Measurements from ENCODE around the gene EVA1B.

Gene EVA1B

DNA sequence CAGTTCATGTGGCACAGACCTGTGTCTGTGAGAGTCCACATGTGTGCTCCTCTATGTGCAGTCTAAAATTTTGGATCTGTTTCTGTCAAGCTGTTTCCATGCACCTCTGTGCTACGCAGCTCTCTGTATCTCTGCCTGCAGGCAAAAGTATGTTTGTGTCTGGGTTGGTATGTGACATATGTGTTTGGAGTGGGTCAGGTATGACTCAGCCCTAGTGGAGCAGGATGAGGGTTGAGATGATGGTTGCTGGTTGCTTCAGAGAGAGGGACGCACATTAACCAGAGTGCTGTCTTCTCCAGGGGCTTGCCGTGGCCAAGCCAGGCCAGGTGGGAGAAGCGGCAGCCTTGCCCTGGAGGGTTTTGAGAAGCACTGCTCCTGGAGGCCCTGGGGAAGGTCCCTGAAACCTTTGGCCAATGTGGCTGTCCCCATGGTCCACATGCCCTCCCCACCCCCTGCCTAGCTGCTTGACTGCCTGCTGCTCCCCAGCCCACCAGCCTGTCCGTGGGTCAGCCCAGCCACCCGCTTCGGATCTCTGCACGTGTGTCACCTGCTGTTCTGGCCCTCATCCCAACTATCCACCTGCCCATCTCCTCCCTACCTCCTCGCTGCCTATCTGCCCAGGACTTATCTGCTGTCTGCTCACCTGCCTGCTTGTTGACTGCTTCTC is 4.1 kb upstream of the EVA1B start:
- no peak for DNase-seq (ENCODE audit: low spot score)
- in situ Hi-C loops (cut with MboI; ENCODE audit: low pct_unique_long_range_greater_than_20kb, low sequenced_read_pairs, unreplicated experiment) = no loop called here
- TF ChIP-seq, protein P1, sequence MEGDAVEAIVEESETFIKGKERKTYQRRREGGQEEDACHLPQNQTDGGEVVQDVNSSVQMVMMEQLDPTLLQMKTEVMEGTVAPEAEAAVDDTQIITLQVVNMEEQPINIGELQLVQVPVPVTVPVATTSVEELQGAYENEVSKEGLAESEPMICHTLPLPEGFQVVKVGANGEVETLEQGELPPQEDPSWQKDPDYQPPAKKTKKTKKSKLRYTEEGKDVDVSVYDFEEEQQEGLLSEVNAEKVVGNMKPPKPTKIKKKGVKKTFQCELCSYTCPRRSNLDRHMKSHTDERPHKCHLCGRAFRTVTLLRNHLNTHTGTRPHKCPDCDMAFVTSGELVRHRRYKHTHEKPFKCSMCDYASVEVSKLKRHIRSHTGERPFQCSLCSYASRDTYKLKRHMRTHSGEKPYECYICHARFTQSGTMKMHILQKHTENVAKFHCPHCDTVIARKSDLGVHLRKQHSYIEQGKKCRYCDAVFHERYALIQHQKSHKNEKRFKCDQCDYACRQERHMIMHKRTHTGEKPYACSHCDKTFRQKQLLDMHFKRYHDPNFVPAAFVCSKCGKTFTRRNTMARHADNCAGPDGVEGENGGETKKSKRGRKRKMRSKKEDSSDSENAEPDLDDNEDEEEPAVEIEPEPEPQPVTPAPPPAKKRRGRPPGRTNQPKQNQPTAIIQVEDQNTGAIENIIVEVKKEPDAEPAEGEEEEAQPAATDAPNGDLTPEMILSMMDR (IDR thresholded peaks at IDR 0.05; ENCODE audit: extremely low read depth, insufficient read depth, missing control alignments) = no peak

DNA sequence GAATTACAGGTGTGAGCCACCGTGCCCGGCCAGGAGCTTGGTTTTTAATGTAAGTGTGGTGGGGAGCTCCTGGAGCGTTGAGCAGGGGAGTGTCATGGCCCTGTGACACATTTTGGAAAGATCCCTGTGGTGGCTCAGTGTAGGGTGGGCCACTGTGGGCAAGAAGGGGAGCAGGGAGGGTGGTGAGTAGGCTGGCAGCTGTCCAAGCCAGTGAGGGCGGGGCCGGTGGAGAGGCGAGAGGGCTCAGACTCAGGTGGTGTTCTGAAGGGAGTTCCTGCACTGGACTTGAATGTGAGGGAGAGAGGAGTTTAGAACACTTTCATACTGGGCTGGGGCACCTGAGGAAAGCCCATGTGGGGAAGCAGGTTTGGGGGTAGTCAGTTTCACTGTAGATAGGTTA is 3.1 kb upstream of the EVA1B start:
- TF ChIP-seq, protein P1 (IDR thresholded peaks at IDR 0.05; ENCODE audit: extremely low read depth, insufficient read depth, missing control alignments) = no peak
- no peak for DNase-seq (ENCODE audit: low spot score)
- in situ Hi-C loops (cut with MboI; ENCODE audit: low pct_unique_long_range_greater_than_20kb, low sequenced_read_pairs, unreplicated experiment) = no loop called here

DNA sequence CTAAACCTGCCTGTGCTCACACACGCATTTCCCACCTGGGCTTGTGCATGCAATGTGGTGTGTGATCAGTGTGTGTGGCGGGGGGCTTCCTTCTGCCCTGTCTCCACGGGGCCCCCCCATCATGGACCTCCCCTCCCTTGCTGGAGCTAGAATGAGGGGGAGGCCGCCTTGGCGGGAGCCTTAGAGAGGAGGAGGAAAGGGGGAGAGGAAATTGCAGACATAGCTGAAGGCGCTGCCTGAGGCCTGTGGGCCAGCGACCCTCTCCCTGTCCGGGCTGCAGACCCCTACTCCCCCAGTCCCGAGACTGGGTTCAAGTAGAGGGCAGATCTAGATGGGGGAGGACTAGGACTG is 883 bp upstream of the EVA1B start:
- no peak for DNase-seq (ENCODE audit: low spot score)
- in situ Hi-C loops (cut with MboI; ENCODE audit: low pct_unique_long_range_greater_than_20kb, low sequenced_read_pairs, unreplicated experiment) = no loop called here

DNA sequence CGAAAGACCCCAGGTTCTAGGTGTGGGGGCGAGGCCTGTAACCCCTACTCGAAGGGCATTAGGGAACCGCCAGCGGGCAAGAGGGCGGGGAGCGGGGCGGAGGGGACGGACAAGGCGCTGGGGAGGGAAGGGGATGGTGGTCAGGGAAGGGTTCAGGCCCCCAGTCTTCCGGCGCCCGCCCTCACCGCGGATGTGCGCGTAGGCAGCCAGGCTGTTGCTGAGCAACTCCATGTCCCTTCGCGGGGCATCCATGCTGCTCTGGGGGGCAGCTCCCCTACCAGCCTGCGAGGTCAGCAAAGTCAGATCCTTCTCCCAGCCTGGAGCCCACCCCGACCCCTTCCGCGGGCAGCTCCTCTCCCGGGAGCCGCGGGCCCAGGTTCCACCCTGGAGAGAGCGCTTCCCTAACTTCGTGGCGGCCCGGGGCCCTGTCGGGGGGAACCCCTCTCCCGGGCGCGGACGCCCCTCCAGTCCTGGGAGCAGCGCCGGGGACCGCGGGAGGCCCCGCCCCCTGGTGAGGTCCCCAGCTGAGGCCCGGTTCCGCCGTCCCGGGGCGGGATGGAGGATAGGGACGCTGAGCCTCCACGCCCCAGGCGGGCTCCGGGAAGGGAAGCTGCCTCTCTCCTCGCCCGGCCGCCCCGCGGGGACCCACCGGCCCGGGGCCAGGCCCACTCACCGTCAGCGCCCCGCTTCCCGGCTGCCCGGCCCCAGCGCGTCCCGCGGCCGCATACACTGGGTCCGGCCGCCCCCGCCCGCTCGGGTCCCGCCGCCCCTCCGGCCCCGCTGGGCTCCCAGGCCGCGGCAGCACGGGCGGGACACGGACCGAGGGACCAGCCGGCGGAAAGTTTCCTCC is 434 bp downstream of the EVA1B start:
- DNase-seq (ENCODE audit: low spot score) = peak; percentile 77
- TF ChIP-seq, protein P1 (IDR thresholded peaks at IDR 0.05; ENCODE audit: extremely low read depth, insufficient read depth, missing control alignments) = no peak
- in situ Hi-C loops (cut with MboI; ENCODE audit: low pct_unique_long_range_greater_than_20kb, low sequenced_read_pairs, unreplicated experiment) = no loop called here

More for the DNA sequence above, 883 bp upstream of the EVA1B start:
- TF ChIP-seq, protein P1 (IDR thresholded peaks at IDR 0.05; ENCODE audit: extremely low read depth, insufficient read depth, missing control alignments) = no peak

DNA sequence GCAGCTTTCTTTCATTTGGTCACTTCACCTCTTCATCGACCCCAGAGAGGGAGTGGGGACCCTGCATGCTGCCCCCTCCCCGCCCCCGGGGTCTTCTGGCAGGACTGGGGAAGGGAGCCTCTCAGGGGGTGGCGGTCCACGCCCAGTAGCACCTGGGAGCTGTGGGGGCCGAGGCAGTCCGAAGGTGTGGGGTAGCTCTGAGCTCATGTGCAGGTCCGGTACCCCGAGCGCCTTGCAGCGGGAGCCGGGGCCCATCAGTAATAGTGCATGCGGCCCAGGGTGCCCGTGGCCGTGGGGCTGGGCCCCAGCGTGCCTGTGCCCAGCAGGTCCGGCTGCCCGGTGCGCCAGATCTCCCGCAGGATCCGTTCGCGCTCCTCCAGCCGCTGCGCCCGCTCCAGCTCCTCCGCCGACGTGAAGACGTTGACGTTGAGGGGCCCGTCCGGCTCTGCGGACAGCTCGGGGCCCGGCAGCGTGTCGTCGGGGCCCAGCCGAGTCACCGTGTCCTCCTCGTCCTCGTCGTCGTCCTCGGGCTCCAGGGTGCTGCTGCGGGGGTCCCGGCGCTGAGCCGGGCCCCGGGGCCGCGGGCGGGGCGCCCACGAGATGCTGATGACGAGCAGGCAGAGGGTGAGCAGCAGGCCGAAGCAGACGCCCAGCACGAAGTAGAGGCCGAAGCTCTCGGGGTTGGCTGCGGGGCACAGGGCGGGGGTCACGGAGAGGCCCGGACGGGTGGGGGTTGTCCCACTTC is 1.2 kb downstream of the EVA1B start:
- TF ChIP-seq, protein P1 (IDR thresholded peaks at IDR 0.05; ENCODE audit: extremely low read depth, insufficient read depth, missing control alignments) = no peak
- in situ Hi-C loops (cut with MboI; ENCODE audit: low pct_unique_long_range_greater_than_20kb, low sequenced_read_pairs, unreplicated experiment) = no loop called here
- no peak for DNase-seq (ENCODE audit: low spot score)

DNA sequence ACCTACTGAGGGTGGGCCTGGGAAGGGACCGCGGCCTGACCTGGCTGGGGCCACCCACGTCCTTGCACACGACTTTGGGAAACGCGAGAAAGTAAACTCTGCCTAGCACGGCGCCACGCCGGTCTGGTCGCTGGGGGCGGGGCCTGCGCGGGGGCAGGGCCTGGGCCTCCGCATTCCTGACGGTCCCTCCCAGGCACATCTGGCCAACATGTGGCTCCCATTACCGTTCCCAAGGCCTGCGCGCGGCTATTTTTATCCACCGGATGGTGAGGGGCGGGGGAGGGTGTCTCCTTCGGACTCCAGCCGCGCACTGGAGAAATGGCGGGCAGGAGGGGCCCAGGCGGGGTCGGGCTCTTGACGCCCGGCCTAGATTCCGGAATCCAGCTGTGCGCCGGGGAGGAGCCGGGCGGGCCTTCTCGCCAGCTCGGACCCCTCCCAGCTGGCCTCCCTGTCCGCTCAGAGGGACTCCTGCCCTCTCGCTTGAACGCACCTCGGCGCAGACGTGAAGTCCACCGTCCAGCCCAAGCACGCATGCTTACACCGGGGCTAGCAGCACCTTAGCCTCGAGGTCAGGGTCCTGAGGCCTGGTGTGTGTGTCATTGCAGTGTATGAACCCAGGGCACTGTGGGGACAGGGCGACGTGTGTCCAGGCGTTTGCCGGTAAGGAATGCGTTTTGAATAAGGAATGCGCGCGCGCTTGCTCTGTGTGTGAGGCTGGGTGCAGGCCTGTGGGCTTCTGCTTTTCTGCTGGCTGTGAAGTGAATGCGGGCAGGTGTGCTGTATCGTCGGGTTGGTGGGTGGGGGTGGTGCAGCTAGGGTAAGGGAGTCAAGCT is 2.1 kb downstream of the EVA1B start:
- DNase-seq (ENCODE audit: low spot score) = no peak
- in situ Hi-C loops (cut with MboI; ENCODE audit: low pct_unique_long_range_greater_than_20kb, low sequenced_read_pairs, unreplicated experiment) = no loop called here
- TF ChIP-seq, protein P1 (IDR thresholded peaks at IDR 0.05; ENCODE audit: extremely low read depth, insufficient read depth, missing control alignments) = no peak
